HG03066 (cell line): Measurements from ENCODE around the gene APLP2.
"Not testable (repeated sequence)": the region's sequence is repeated elsewhere in the genome, so short reads cannot be mapped to it uniquely, and the experiment has no call there.

ENCODE experiments used
- ATAC-seq: cut with Tn5 transposase; IDR thresholded peaks from one replicate; pipeline ENCODE4 v1.9.1; 2021; ENCODE audit warnings: low read depth; ENCODE audit not compliant: unreplicated experiment

Gene APLP2

DNA sequence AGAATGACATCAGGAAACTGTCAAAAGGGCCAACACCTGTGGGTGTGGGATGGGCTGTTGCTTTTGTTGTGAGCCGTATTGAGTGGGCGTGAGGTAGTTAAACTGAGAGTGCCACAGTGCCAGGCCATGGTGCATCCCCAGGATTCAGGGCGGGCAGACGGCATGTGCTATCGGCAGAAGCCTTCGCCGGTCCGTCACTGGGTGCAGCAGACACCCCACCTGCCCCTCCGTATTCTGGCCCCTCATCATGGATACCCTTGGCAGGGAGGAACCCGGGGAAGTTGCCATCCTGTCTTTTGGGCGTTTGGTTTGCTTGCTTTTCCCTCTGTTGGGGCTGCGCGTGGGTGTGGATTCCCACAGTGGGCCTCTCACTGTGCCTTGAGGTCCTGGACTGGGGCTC lies 117.4 kb downstream of the APLP2 start:
- no peak for ATAC-seq

DNA sequence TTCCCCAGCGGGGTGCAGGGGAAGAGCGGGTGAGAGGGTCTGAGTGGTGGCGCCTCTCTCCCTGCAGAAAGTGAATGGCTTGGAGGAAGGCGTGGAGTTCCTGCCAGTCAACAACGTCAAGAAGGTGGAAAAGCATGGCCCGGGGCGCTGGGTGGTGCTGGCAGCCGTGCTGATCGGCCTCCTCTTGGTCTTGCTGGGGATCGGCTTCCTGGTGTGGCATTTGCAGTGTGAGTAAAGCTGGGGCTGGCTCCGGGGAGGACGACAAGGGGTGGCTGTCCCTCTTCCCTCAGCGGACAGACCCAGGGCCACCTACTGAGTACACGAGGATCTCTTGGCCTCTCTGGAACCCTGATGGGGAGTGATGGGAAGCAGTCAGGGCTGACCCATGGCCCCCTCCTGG lies 118.4 kb downstream of the APLP2 start:
- ATAC-seq, result no peak

DNA sequence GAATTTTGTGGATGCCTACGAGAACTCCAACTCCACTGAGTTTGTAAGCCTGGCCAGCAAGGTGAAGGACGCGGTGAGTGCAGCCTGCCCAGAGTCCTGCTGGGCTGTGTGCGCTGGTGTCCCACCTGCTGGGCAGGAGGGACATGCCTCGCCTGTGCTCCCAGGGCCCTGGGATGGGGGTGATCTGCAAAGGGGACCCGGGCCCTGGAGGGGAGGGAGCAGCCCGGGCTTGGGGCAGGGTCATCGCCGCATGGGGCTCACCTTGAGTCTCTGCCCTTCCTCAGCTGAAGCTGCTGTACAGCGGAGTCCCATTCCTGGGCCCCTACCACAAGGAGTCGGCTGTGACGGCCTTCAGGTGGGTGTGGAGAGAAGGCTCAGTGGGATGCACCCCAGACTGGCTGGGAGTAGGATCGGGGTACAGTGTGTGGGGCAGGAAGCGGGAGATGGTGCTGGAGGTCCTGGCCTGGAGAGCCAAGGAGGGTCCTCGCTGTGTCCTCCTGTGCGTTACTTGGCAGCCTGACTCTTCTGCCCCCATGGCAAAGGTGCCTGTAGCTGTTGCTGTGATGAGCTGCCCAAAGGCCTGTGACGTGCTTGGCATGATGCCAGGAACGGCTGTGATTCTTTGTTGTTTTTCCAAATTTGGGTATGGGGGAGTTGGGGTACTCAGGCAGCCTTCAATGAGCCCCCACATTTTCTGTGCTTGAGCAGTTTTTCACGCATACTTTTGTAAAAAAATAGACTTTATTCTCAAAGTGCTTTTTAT lies 119.1 kb downstream of the APLP2 start:
- no peak for ATAC-seq

DNA sequence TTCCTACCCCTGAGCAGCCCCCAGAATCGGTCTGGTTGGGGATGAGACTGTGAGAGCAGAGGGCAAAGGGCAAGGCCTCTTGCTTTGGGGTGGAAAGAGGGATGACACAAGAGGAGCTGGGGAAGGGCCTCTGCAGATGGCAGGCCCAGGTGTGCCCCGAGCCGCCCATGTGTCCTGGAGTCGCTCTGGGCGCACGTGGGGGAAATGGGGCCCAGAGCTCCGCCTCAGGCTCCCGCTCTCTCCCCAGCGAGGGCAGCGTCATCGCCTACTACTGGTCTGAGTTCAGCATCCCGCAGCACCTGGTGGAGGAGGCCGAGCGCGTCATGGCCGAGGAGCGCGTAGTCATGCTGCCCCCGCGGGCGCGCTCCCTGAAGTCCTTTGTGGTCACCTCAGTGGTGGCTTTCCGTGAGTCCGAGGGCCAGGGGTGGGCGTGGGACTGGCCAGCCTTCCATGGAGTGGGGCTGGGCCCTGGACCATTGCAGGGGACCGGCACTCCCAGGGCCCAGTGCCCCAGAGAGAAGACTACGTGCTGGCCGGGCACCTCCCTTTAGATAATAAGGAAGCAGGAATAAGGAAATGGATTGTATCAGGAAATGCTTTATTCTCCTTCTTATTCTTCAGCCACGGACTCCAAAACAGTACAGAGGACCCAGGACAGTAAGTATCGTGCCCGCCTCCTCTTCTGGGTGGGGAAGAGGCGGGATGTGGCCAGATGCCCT lies 120.0 kb downstream of the APLP2 start:
- ATAC-seq, result no peak

DNA sequence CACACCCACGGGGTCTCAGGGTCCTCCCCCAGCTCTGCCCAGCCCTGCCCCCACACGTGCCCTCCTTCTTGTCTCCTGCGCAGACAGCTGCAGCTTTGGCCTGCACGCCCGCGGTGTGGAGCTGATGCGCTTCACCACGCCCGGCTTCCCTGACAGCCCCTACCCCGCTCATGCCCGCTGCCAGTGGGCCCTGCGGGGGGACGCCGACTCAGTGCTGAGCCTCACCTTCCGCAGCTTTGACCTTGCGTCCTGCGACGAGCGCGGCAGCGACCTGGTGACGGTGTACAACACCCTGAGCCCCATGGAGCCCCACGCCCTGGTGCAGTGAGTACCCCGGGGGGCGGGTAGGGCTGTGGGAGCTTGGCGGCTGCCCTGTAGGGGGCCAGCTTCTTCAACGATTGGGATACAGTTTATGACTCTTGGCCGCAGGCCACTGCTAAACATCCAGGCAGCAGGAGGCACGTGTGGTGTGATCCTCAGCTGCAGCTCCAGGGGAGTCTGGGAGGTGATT lies 120.7 kb downstream of the APLP2 start:
- ATAC-seq, result no peak

DNA sequence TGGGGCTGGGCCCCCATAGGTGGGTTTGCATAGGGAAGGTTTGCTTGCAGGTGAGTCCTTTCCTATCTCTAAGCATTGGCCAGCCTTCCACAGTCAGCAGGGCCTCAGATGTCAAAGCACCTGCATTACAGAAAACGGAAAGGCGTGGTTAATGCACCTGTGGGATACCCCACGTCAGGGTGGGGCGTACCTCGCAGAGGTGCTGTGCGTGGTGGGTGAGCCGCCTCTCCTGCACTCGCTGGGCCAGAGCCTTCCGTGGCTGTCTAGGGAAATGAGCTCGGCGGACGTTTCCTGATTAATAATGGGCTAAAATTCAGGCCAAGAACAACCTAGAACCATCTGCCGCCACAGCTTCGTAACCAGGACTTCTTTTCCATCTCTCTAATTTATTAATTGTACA lies 122.2 kb downstream of the APLP2 start:
- no peak for ATAC-seq

DNA sequence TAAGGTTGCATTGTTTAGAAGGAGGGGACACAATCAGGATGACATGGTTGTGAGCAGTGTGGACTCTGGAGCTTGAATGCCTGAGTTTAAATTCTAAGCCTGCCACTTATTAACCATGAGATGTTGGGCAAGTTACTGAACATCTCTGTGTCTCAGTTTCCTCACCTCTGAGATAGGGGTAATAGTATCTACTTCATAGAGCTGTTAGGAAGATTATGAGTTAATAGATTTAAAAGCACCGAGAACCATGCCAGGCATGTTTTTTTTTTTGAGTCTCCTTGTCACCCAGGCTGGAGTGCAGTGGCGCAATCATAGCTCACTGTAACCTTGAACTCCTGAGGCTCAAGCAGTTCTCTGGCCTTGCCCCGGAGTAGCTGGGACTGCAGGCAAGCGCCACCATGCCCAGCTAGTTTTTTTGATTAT lies 123.2 kb downstream of the APLP2 start:
- no peak for ATAC-seq

DNA sequence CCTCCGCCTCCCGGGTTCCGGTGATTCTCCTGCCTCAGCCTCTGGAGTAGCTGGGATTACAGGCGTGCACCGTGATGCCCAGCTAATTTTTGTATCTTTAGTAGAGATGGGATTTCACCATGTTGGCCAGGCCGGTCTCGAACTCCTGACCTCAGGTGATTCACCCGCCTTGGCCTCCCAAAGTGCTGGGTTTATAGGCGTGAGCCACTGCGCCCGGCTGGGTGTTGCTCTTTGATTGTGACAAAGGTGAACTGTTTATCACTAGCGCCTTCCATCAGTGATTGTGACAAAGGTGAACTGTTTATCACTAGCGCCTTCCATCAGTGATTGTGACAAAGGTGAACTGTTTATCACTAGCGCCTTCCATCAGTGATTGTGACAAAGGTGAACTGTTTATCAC lies 123.9 kb downstream of the APLP2 start:
- ATAC-seq, result not testable (repeated sequence)
